ENCODE measurements around the gene TARP.

DNA sequence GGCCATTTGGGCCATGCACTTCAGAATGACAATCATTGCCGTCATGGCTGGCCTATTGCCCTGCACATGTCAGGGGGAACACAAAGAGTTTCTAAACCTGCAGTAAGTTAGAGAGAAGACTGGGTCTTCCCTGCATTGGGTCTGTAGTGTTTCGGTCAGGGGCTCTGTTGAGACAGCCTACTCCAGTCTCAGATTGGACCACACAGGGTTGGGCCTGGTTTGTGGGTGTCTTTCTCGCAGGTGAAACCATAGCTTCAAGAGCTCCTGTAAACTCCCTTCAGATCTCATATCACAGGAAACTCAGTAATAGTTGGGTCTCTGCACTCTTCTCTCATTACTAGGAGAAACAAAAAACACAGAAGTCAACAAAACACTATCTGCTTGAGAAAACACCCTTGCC is 7.3 kb upstream of the TARP start:
- no peak for TF ChIP-seq FOXM1 (IDR thresholded peaks at IDR 0.05; ENCODE audit: borderline replicate concordance)
- no peak for TF ChIP-seq SUZ12 (IDR thresholded peaks at IDR 0.05)
- no peak for TF ChIP-seq ELF4 (IDR thresholded peaks at IDR 0.05)
- no peak for TF ChIP-seq SP1 (IDR thresholded peaks at IDR 0.05)
- no peak for TF ChIP-seq BHLHE40 (IDR thresholded peaks at IDR 0.05; ENCODE audit: borderline replicate concordance)
- TF ChIP-seq HDGF (IDR thresholded peaks at IDR 0.05; ENCODE audit: borderline replicate concordance), result no peak
- TF ChIP-seq TARDBP (IDR thresholded peaks at IDR 0.05), result no peak
- no peak for TF ChIP-seq ARNT (IDR thresholded peaks at IDR 0.05)
- no peak for TF ChIP-seq NFRKB (IDR thresholded peaks at IDR 0.05)
- TF ChIP-seq FOXA1 (IDR thresholded peaks at IDR 0.05), result no peak
- no peak for TF ChIP-seq LEF1 (IDR thresholded peaks at IDR 0.05; ENCODE audit: borderline replicate concordance)
- no peak for TF ChIP-seq ZNF384 (IDR thresholded peaks at IDR 0.05)
- TF ChIP-seq L3MBTL2 (conservative IDR thresholded peaks at IDR 0.05), result no peak

Measured in HEK293T (cell line).